ENCODE measurements around the gene TBC1D19. TPM values are rescaled to one million over a fixed set of nuclear protein-coding genes. Genes with fewer than 3 reads are reported as not detected.
A peak's percentile ranks its signal among the peaks of the same experiment; 100 is the strongest.
"Not testable (repeated sequence)": the region's sequence is repeated elsewhere in the genome, so short reads cannot be mapped to it uniquely, and the experiment has no call there.

The TBC1D19 gene
- total RNA-seq, 6 experiments from 2014 or later: 8.5 to 14.4 (median 12.1) TPM

GRCh38 chr4:26660261-26660660 lies 76.4 kb downstream of the TBC1D19 start:
- no peak for DNase-seq
- Mint-ChIP-seq H3K9me3 (no peaks in the 10 kb centered on the region; the same call in 1 of the 2 replicates), H3K4me1 (ENCODE audit: low read depth) (no peaks in the 10 kb centered on the region), H3K27me3 (ENCODE audit: insufficient read depth) (no peaks in the 10 kb centered on the region), H3K36me3 (ENCODE audit: low read depth) (peaks cover 12% of the 10 kb centered on the region), H3K27ac (no peak overlapping the region), H3K4me3 (no peak overlapping the region)
- no peak for TF ChIP-seq CTCF (IDR thresholded peaks at IDR 0.05)

GRCh38 chr4:26663888-26664287 lies 80.0 kb downstream of the TBC1D19 start:
- no peak for TF ChIP-seq CTCF (IDR thresholded peaks at IDR 0.05)
- H3K27ac Mint-ChIP-seq: no peak overlapping the region
- H3K9me3 Mint-ChIP-seq: no peaks in the 10 kb centered on the region
- H3K4me1 Mint-ChIP-seq (ENCODE audit: low read depth): no peaks in the 10 kb centered on the region
- no peaks in the 10 kb centered on the region for H3K36me3 Mint-ChIP-seq (ENCODE audit: low read depth)
- H3K4me3 Mint-ChIP-seq: no peak overlapping the region
- no peak for DNase-seq
- H3K27me3 Mint-ChIP-seq (ENCODE audit: insufficient read depth): no peaks in the 10 kb centered on the region

- Mint-ChIP-seq H3K27ac (no peak overlapping the region), H3K4me3 (no peak overlapping the region), H3K36me3 (ENCODE audit: low read depth) (no peaks in the 10 kb centered on the region; the same call in 1 of the 2 replicates), H3K27me3 (ENCODE audit: insufficient read depth) (no peaks in the 10 kb centered on the region), H3K4me1 (ENCODE audit: low read depth) (no peaks in the 10 kb centered on the region), H3K9me3 (no peaks in the 10 kb centered on the region)
- no peak for TF ChIP-seq CTCF (IDR thresholded peaks at IDR 0.05)
- no peak for DNase-seq
Measured at GRCh38 chr4:26670903-26671537, 87.1 kb downstream of the TBC1D19 start.

- not testable (repeated sequence) for H3K27me3 Mint-ChIP-seq (ENCODE audit: insufficient read depth); DNase-seq; H3K27ac Mint-ChIP-seq; H3K4me1 Mint-ChIP-seq (ENCODE audit: low read depth); H3K4me3 Mint-ChIP-seq
- peaks cover 45% of the 10 kb centered on the region for H3K36me3 Mint-ChIP-seq (ENCODE audit: low read depth)
- H3K9me3 Mint-ChIP-seq: peaks cover 28% of the 10 kb centered on the region
Measured at GRCh38 chr4:26679040-26679695, 95.3 kb downstream of the TBC1D19 start.

GRCh38 chr4:26682436-26682835 lies 98.6 kb downstream of the TBC1D19 start:
- H3K4me1 Mint-ChIP-seq (ENCODE audit: low read depth): peaks cover 25% of the 10 kb centered on the region
- TF ChIP-seq CTCF (IDR thresholded peaks at IDR 0.05): no peak
- no peaks in the 10 kb centered on the region for H3K27me3 Mint-ChIP-seq (ENCODE audit: insufficient read depth)
- H3K9me3 Mint-ChIP-seq: peaks cover 28% of the 10 kb centered on the region
- H3K27ac Mint-ChIP-seq: no peak overlapping the region
- no peak for DNase-seq
- peaks cover 44% of the 10 kb centered on the region for H3K36me3 Mint-ChIP-seq (ENCODE audit: low read depth)
- no peak overlapping the region for H3K4me3 Mint-ChIP-seq

- Mint-ChIP-seq H3K27ac (peak overlapping the region; percentile 69; the same call in 1 of the 2 replicates), H3K9me3 (peaks cover 2% of the 10 kb centered on the region; the same call in 1 of the 2 replicates), H3K27me3 (ENCODE audit: insufficient read depth) (no peaks in the 10 kb centered on the region), H3K4me1 (ENCODE audit: low read depth) (peaks cover 44% of the 10 kb centered on the region), H3K36me3 (ENCODE audit: low read depth) (peaks cover 24% of the 10 kb centered on the region), H3K4me3 (no peak overlapping the region)
- DNase-seq: no peak
- TF ChIP-seq CTCF (IDR thresholded peaks at IDR 0.05): no peak
Measured at GRCh38 chr4:26685250-26685649, 101.4 kb downstream of the TBC1D19 start.
